ENCODE data around the gene RNFT2. TPM values are rescaled to one million over a fixed set of nuclear protein-coding genes. Genes with fewer than 3 reads are reported as not detected.

RNFT2 gene
- polyA plus RNA-seq, 1 donor (not counting 4 experiments of a cell fraction or from before 2014, with no cell fraction given), result 0.96 TPM

- dilution Hi-C loops (cut with MboI; ENCODE audit: extremely low pct_ligation_motif_present, low sequenced_read_pairs), result no loop called here
- Histone ChIP-seq H2AFZ (ENCODE audit: control insufficient read depth, low read length) (no peak overlapping the region), H3K79me2 (ENCODE audit: control insufficient read depth, insufficient read depth, low read length) (no peaks in the 10 kb centered on the region), H3K27me3 (ENCODE audit: control insufficient read depth, extremely low read depth, insufficient read depth, low read length) (no peaks in the 10 kb centered on the region), H3K36me3 (ENCODE audit: control insufficient read depth in 2 of 2, extremely low read depth in 1 of 2, insufficient read depth in 2 of 2, low read length in 2 of 2) (no peaks in the 10 kb centered on the region), H4K20me1 (ENCODE audit: control insufficient read depth, extremely low read depth, insufficient read depth, low read length) (no peaks in the 10 kb centered on the region), H3K27ac (ENCODE audit: control insufficient read depth, insufficient read depth, low read length) (no peak overlapping the region), H3K9me3 (ENCODE audit: control insufficient read depth, low read depth, low read length) (no peaks in the 10 kb centered on the region), H3K9ac (ENCODE audit: control insufficient read depth, extremely low read depth, insufficient read depth, low read length) (no peak overlapping the region), H3K4me3 (ENCODE audit: control insufficient read depth in 2 of 3, extremely low read depth in 1 of 3, insufficient read depth in 2 of 3, low read depth in 1 of 3, low read length in 3 of 3) (no peak overlapping the region), H3K4me2 (ENCODE audit: control insufficient read depth, extremely low read depth, insufficient read depth, low read depth, low read length) (no peak overlapping the region), H3K4me1 (ENCODE audit: control insufficient read depth, extremely low read depth, insufficient read depth, low read length) (no peaks in the 10 kb centered on the region), H3K9me1 (ENCODE audit: control insufficient read depth, extremely low read depth, insufficient read depth, low read length) (no peaks in the 10 kb centered on the region)
- TF ChIP-seq EZH2 (IDR thresholded peaks at IDR 0.05; ENCODE audit: low read length) (no peak), CTCF (optimal IDR thresholded peaks at IDR 0.05 in 1 of 3, IDR thresholded peaks at IDR 0.05 in 1 of 3, conservative IDR thresholded peaks at IDR 0.05 in 1 of 3; ENCODE audit: extremely low read depth in 1 of 3, insufficient read depth in 2 of 3, low read length in 3 of 3) (no peak)
- no peak for DNase-seq (ENCODE audit: low read depth, low spot score)
- no peak for FAIRE-seq
Observed at GRCh38 chr12:116794725-116795124, 56.6 kb downstream of the RNFT2 start.

- H3K27me3 ChIP-seq (ENCODE audit: control insufficient read depth, extremely low read depth, insufficient read depth, low read length), result no peaks in the 10 kb centered on the region
- no peak overlapping the region for H3K4me3 ChIP-seq (ENCODE audit: control insufficient read depth in 2 of 3, extremely low read depth in 1 of 3, insufficient read depth in 2 of 3, low read depth in 1 of 3, low read length in 3 of 3)
- no peak overlapping the region for H3K4me2 ChIP-seq (ENCODE audit: control insufficient read depth, extremely low read depth, insufficient read depth, low read depth, low read length)
- no peaks in the 10 kb centered on the region for H3K9me1 ChIP-seq (ENCODE audit: control insufficient read depth, extremely low read depth, insufficient read depth, low read length)
- no peaks in the 10 kb centered on the region for H3K79me2 ChIP-seq (ENCODE audit: control insufficient read depth, insufficient read depth, low read length)
- dilution Hi-C loops (cut with MboI; ENCODE audit: extremely low pct_ligation_motif_present, low sequenced_read_pairs), result no loop called here
- H3K9me3 ChIP-seq (ENCODE audit: control insufficient read depth, low read depth, low read length), result no peaks in the 10 kb centered on the region
- TF ChIP-seq EZH2 (IDR thresholded peaks at IDR 0.05; ENCODE audit: low read length) (no peak), CTCF (optimal IDR thresholded peaks at IDR 0.05 in 1 of 3, IDR thresholded peaks at IDR 0.05 in 1 of 3, conservative IDR thresholded peaks at IDR 0.05 in 1 of 3; ENCODE audit: extremely low read depth in 1 of 3, insufficient read depth in 2 of 3, low read length in 3 of 3) (no peak)
- H3K4me1 ChIP-seq (ENCODE audit: control insufficient read depth, extremely low read depth, insufficient read depth, low read length), result no peaks in the 10 kb centered on the region
- no peaks in the 10 kb centered on the region for H4K20me1 ChIP-seq (ENCODE audit: control insufficient read depth, extremely low read depth, insufficient read depth, low read length)
- H2AFZ ChIP-seq (ENCODE audit: control insufficient read depth, low read length), result no peak overlapping the region
- no peak overlapping the region for H3K9ac ChIP-seq (ENCODE audit: control insufficient read depth, extremely low read depth, insufficient read depth, low read length)
- H3K27ac ChIP-seq (ENCODE audit: control insufficient read depth, insufficient read depth, low read length), result no peak overlapping the region
- FAIRE-seq, result no peak
- DNase-seq (ENCODE audit: low read depth, low spot score), result no peak
- no peaks in the 10 kb centered on the region for H3K36me3 ChIP-seq (ENCODE audit: control insufficient read depth in 2 of 2, extremely low read depth in 1 of 2, insufficient read depth in 2 of 2, low read length in 2 of 2)
Observed at GRCh38 chr12:116797885-116798284, 59.8 kb downstream of the RNFT2 start.

All from keratinocyte (primary cell).